Measurements from ENCODE around the gene SYNE1. TPM values are rescaled to one million over a fixed set of nuclear protein-coding genes. Genes with fewer than 3 reads are reported as not detected.

The SYNE1 gene
- total RNA-seq, 1 experiment from 2014 or later, result 6.5 TPM

DNA sequence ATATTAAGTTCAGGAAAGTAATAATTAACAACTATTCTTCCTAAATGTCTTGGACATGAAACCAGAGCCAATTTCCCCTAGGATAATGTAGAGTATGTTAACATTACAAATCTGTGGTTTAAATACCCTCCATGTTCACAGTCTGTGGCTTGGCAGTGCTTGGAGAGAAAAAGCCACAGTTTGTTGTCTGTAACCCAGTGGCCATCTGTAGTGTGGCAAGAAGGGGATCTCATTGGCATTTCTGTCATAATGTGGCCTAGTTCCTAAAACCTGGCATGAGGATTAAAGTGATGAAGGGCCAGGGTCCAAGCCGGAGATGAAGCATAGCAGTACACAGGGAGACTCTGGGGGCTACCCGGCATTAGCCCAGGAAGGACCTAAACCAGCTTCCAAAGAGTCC is 31.2 kb downstream of the SYNE1 start:
- ChIA-PET CTCF (no interaction called here), POLR2A (no interaction called here)

DNA sequence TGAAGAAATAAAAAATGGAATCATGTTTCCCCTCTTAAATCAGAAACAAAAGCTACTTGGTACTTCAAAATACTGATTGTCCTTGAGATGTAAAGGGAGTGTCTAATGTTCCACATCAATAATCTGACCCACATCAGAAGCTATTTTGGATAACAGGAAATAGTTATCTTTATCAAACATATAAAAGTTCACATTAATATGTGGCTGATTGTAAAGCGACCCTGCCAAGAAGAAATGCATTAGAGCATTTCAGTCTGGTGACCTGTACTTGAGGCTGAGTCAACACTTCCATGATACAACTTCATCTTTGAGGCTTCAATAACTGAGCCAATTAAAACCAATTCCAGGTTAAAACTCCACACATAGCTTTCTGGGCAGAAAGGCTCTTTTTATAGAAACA is 31.8 kb downstream of the SYNE1 start:
- H3K27ac Mint-ChIP-seq, result no peak overlapping the region
- H3K27me3 Mint-ChIP-seq (ENCODE audit: low read depth), result no peaks in the 10 kb centered on the region
- peaks cover 4% of the 10 kb centered on the region; the same call in 1 of the 2 replicates for H3K9me3 Mint-ChIP-seq
- ATAC-seq (no peak), DNase-seq (ENCODE audit: low spot score) (no peak)
- H3K4me1 Mint-ChIP-seq, result peaks cover 11% of the 10 kb centered on the region
- ChIA-PET CTCF (interaction anchor here (1.6 kb wide), 1 partner anchor 9 kb away, joined by 5 read pairs; no protein-coding TSS in a partner anchor), POLR2A (no interaction called here)
- H3K4me3 Mint-ChIP-seq, result no peak overlapping the region
- no peaks in the 10 kb centered on the region for H3K36me3 Mint-ChIP-seq
- TF ChIP-seq, protein P1, sequence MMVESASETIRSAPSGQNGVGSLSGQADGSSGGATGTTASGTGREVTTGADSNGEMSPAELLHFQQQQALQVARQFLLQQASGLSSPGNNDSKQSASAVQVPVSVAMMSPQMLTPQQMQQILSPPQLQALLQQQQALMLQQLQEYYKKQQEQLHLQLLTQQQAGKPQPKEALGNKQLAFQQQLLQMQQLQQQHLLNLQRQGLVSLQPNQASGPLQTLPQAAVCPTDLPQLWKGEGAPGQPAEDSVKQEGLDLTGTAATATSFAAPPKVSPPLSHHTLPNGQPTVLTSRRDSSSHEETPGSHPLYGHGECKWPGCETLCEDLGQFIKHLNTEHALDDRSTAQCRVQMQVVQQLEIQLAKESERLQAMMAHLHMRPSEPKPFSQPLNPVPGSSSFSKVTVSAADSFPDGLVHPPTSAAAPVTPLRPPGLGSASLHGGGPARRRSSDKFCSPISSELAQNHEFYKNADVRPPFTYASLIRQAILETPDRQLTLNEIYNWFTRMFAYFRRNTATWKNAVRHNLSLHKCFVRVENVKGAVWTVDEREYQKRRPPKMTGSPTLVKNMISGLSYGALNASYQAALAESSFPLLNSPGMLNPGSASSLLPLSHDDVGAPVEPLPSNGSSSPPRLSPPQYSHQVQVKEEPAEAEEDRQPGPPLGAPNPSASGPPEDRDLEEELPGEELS (CRISPR knock-in tag; IDR thresholded peaks at IDR 0.05), result no peak
- TF ChIP-seq, protein P2, sequence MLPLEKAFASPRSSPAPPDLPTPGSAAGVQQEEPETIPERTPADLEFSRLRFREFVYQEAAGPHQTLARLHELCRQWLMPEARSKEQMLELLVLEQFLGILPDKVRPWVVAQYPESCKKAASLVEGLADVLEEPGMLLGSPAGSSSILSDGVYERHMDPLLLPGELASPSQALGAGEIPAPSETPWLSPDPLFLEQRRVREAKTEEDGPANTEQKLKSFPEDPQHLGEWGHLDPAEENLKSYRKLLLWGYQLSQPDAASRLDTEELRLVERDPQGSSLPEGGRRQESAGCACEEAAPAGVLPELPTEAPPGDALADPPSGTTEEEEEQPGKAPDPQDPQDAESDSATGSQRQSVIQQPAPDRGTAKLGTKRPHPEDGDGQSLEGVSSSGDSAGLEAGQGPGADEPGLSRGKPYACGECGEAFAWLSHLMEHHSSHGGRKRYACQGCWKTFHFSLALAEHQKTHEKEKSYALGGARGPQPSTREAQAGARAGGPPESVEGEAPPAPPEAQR (CRISPR knock-in tag; IDR thresholded peaks at IDR 0.05), result no peak
- TF ChIP-seq KAT7 (CRISPR knock-in tag; IDR thresholded peaks at IDR 0.05; ENCODE audit: borderline replicate concordance) (no peak), RORB (CRISPR knock-in tag; IDR thresholded peaks at IDR 0.05) (no peak), SMAD4 (CRISPR knock-in tag; IDR thresholded peaks at IDR 0.05) (no peak)

More for the DNA sequence above, 31.2 kb downstream of the SYNE1 start:
- TF ChIP-seq FOXJ3 (CRISPR knock-in tag; IDR thresholded peaks at IDR 0.05; ENCODE audit: borderline replicate concordance) (no peak), GTF2I (CRISPR knock-in tag; conservative IDR thresholded peaks at IDR 0.05) (no peak), ZNF232 (CRISPR knock-in tag; IDR thresholded peaks at IDR 0.05) (no peak), PRRX2 (CRISPR knock-in tag; IDR thresholded peaks at IDR 0.05) (no peak), FOXK1 (CRISPR knock-in tag; IDR thresholded peaks at IDR 0.05) (no peak), SP1 (CRISPR knock-in tag; conservative IDR thresholded peaks at IDR 0.05) (no peak), ZNF396 (CRISPR knock-in tag; IDR thresholded peaks at IDR 0.05; ENCODE audit: borderline replicate concordance) (no peak), OVOL2 (CRISPR knock-in tag; IDR thresholded peaks at IDR 0.05; ENCODE audit: borderline replicate concordance) (no peak), NFATC4 (CRISPR knock-in tag; IDR thresholded peaks at IDR 0.05) (no peak)
- TF ChIP-seq, protein P3, sequence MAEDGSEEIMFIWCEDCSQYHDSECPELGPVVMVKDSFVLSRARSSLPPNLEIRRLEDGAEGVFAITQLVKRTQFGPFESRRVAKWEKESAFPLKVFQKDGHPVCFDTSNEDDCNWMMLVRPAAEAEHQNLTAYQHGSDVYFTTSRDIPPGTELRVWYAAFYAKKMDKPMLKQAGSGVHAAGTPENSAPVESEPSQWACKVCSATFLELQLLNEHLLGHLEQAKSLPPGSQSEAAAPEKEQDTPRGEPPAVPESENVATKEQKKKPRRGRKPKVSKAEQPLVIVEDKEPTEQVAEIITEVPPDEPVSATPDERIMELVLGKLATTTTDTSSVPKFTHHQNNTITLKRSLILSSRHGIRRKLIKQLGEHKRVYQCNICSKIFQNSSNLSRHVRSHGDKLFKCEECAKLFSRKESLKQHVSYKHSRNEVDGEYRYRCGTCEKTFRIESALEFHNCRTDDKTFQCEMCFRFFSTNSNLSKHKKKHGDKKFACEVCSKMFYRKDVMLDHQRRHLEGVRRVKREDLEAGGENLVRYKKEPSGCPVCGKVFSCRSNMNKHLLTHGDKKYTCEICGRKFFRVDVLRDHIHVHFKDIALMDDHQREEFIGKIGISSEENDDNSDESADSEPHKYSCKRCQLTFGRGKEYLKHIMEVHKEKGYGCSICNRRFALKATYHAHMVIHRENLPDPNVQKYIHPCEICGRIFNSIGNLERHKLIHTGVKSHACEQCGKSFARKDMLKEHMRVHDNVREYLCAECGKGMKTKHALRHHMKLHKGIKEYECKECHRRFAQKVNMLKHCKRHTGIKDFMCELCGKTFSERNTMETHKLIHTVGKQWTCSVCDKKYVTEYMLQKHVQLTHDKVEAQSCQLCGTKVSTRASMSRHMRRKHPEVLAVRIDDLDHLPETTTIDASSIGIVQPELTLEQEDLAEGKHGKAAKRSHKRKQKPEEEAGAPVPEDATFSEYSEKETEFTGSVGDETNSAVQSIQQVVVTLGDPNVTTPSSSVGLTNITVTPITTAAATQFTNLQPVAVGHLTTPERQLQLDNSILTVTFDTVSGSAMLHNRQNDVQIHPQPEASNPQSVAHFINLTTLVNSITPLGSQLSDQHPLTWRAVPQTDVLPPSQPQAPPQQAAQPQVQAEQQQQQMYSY (CRISPR knock-in tag; IDR thresholded peaks at IDR 0.05), result no peak
- TF ChIP-seq, protein P4, sequence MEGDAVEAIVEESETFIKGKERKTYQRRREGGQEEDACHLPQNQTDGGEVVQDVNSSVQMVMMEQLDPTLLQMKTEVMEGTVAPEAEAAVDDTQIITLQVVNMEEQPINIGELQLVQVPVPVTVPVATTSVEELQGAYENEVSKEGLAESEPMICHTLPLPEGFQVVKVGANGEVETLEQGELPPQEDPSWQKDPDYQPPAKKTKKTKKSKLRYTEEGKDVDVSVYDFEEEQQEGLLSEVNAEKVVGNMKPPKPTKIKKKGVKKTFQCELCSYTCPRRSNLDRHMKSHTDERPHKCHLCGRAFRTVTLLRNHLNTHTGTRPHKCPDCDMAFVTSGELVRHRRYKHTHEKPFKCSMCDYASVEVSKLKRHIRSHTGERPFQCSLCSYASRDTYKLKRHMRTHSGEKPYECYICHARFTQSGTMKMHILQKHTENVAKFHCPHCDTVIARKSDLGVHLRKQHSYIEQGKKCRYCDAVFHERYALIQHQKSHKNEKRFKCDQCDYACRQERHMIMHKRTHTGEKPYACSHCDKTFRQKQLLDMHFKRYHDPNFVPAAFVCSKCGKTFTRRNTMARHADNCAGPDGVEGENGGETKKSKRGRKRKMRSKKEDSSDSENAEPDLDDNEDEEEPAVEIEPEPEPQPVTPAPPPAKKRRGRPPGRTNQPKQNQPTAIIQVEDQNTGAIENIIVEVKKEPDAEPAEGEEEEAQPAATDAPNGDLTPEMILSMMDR (IDR thresholded peaks at IDR 0.05), result no peak
- TF ChIP-seq, protein P5, sequence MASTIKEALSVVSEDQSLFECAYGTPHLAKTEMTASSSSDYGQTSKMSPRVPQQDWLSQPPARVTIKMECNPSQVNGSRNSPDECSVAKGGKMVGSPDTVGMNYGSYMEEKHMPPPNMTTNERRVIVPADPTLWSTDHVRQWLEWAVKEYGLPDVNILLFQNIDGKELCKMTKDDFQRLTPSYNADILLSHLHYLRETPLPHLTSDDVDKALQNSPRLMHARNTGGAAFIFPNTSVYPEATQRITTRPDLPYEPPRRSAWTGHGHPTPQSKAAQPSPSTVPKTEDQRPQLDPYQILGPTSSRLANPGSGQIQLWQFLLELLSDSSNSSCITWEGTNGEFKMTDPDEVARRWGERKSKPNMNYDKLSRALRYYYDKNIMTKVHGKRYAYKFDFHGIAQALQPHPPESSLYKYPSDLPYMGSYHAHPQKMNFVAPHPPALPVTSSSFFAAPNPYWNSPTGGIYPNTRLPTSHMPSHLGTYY (CRISPR knock-in tag; IDR thresholded peaks at IDR 0.05), result no peak
- Mint-ChIP-seq H3K4me3 (no peak overlapping the region), H3K4me1 (peaks cover 5% of the 10 kb centered on the region), H3K27me3 (ENCODE audit: low read depth) (no peaks in the 10 kb centered on the region), H3K9me3 (peaks cover 5% of the 10 kb centered on the region; the same call in 1 of the 2 replicates), H3K27ac (no peak overlapping the region), H3K36me3 (no peaks in the 10 kb centered on the region)
- ATAC-seq (no peak), DNase-seq (ENCODE audit: low spot score) (no peak)

Measured in WTC11 (cell line).